ENCODE results near the gene KRT39. TPM values are rescaled to one million over a fixed set of nuclear protein-coding genes. Genes with fewer than 3 reads are reported as not detected.

KRT39 gene
- total and polyA plus RNA-seq, 2 of the 13 experiments (the other 11 are each of a cell fraction or from before 2014, with no cell fraction given) = 0.07 to 1.2 TPM

DNA sequence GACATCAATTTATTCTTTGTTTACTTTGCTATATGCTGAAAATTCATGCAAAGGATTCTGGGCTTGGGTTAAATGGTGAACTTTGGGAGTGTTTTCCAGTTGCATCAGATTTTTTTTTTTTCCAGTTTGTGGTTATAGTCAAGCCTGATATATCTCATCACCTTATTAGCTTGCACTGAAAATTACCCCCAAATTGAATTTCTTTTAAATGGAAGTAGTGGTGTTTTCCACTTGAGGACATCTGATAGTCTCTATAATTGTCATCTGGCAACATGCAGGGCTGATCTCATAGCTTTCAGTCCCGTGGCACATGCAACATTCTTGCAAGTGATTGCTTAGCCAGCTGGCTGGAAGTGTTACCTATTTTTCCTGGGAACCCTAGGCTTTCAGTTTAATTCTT is 46.9 kb upstream of the KRT39 start (continued):
- TF ChIP-seq, protein P1, sequence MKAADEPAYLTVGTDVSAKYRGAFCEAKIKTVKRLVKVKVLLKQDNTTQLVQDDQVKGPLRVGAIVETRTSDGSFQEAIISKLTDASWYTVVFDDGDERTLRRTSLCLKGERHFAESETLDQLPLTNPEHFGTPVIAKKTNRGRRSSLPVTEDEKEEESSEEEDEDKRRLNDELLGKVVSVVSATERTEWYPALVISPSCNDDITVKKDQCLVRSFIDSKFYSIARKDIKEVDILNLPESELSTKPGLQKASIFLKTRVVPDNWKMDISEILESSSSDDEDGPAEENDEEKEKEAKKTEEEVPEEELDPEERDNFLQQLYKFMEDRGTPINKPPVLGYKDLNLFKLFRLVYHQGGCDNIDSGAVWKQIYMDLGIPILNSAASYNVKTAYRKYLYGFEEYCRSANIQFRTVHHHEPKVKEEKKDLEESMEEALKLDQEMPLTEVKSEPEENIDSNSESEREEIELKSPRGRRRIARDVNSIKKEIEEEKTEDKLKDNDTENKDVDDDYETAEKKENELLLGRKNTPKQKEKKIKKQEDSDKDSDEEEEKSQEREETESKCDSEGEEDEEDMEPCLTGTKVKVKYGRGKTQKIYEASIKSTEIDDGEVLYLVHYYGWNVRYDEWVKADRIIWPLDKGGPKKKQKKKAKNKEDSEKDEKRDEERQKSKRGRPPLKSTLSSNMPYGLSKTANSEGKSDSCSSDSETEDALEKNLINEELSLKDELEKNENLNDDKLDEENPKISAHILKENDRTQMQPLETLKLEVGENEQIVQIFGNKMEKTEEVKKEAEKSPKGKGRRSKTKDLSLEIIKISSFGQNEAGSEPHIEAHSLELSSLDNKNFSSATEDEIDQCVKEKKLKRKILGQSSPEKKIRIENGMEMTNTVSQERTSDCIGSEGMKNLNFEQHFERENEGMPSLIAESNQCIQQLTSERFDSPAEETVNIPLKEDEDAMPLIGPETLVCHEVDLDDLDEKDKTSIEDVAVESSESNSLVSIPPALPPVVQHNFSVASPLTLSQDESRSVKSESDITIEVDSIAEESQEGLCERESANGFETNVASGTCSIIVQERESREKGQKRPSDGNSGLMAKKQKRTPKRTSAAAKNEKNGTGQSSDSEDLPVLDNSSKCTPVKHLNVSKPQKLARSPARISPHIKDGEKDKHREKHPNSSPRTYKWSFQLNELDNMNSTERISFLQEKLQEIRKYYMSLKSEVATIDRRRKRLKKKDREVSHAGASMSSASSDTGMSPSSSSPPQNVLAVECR (CRISPR knock-in tag; IDR thresholded peaks at IDR 0.05; ENCODE audit: borderline replicate concordance) = no peak
- TF ChIP-seq HOXA7 (CRISPR knock-in tag; IDR thresholded peaks at IDR 0.05) = no peak

- ChIA-PET CTCF (ENCODE audit: low intra/inter-chr PET ratio, low total read pairs) (no interaction called here), POLR2A (interaction anchor here (1.0 kb wide), 1 partner anchor 459 kb away, joined by 3 read pairs; no protein-coding TSS in a partner anchor)
- intact Hi-C loops (cut with micrococcal nuclease; ENCODE audit: unreplicated experiment) = no loop called here
- TF ChIP-seq ELF3 (CRISPR knock-in tag; IDR thresholded peaks at IDR 0.05) (no peak), IKZF4 (CRISPR knock-in tag; IDR thresholded peaks at IDR 0.05; ENCODE audit: borderline replicate concordance, low read depth, not compliant biosample characterization) (no peak), ARID2 (CRISPR knock-in tag; IDR thresholded peaks at IDR 0.05; ENCODE audit: borderline replicate concordance) (no peak), HCFC1 (IDR thresholded peaks at IDR 0.05; ENCODE audit: low read depth, low read length) (no peak), KLF9 (CRISPR knock-in tag; IDR thresholded peaks at IDR 0.05; ENCODE audit: low read depth) (no peak), HBP1 (CRISPR knock-in tag; IDR thresholded peaks at IDR 0.05; ENCODE audit: low read depth) (no peak), GFI1 (CRISPR knock-in tag; IDR thresholded peaks at IDR 0.05; ENCODE audit: borderline replicate concordance) (no peak), ZNF180 (CRISPR knock-in tag; IDR thresholded peaks at IDR 0.05; ENCODE audit: borderline replicate concordance, low read depth) (no peak), SUZ12 (IDR thresholded peaks at IDR 0.05; ENCODE audit: low read depth, low read length) (no peak), RFX5 (IDR thresholded peaks at IDR 0.05; ENCODE audit: low read depth, low read length) (no peak)
- TF ChIP-seq, protein P2, sequence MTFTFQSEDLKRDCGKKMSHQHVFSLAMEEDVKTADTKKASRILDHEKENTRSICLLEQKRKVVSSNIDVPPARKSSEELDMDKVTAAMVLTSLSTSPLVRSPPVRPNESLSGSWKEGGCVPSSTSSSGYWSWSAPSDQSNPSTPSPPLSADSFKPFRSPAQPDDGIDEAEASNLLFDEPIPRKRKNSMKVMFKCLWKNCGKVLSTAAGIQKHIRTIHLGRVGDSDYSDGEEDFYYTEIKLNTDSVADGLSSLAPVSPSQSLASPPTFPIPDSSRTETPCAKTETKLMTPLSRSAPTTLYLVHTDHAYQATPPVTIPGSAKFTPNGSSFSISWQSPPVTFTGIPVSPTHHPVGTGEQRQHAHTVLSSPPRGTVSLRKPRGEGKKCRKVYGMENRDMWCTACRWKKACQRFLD (CRISPR knock-in tag; IDR thresholded peaks at IDR 0.05; ENCODE audit: borderline replicate concordance) = no peak
- TF ChIP-seq, protein P3, sequence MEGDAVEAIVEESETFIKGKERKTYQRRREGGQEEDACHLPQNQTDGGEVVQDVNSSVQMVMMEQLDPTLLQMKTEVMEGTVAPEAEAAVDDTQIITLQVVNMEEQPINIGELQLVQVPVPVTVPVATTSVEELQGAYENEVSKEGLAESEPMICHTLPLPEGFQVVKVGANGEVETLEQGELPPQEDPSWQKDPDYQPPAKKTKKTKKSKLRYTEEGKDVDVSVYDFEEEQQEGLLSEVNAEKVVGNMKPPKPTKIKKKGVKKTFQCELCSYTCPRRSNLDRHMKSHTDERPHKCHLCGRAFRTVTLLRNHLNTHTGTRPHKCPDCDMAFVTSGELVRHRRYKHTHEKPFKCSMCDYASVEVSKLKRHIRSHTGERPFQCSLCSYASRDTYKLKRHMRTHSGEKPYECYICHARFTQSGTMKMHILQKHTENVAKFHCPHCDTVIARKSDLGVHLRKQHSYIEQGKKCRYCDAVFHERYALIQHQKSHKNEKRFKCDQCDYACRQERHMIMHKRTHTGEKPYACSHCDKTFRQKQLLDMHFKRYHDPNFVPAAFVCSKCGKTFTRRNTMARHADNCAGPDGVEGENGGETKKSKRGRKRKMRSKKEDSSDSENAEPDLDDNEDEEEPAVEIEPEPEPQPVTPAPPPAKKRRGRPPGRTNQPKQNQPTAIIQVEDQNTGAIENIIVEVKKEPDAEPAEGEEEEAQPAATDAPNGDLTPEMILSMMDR (CRISPR knock-in tag; IDR thresholded peaks at IDR 0.05) = no peak
These were observed 46.4 kb upstream of the KRT39 start for GRCh38 chr17:41013181-41013580.

More at GRCh38 chr17:41013181-41013580, 46.4 kb upstream of the KRT39 start:
- Histone ChIP-seq H3K36me3 (replicated peaks in 1 of 2; ENCODE audit: control insufficient read depth in 1 of 2, insufficient read depth in 2 of 2, low read length in 2 of 2) (no peaks in the 10 kb centered on the region), H3K4me1 (ENCODE audit: insufficient read depth, low read length) (peaks cover 64% of the 10 kb centered on the region), H3K9me3 (ENCODE audit: low read length) (no peaks in the 10 kb centered on the region), H3K79me2 (ENCODE audit: insufficient read depth, low read length) (no peaks in the 10 kb centered on the region), H3K4me3 (replicated peaks in 1 of 3; ENCODE audit: insufficient read depth in 1 of 3, low read depth in 2 of 3, low read length in 3 of 3) (no peak overlapping the region), H2AFZ (ENCODE audit: low read length) (no peak overlapping the region), H4K20me1 (ENCODE audit: insufficient read depth, low read length) (no peaks in the 10 kb centered on the region), H3K27me3 (ENCODE audit: control insufficient read depth in 1 of 2, insufficient read depth in 2 of 2, low read length in 2 of 2) (no peaks in the 10 kb centered on the region), H3K4me2 (ENCODE audit: low read depth, low read length) (no peak overlapping the region), H3K27ac (ENCODE audit: extremely low read length, insufficient read depth, low read length) (no peak overlapping the region), H3K9ac (ENCODE audit: insufficient read depth, low read depth, low read length) (no peak overlapping the region)
- no TSS peak for BruUV-seq (replicated peaks)
- DNase-seq (ENCODE audit: low spot score) (no peak), FAIRE-seq (no peak), ATAC-seq (no peak)
- in situ Hi-C loops (cut with HindIII; ENCODE audit: extremely low pct_ligation_motif_present, low pct_unique_long_range_greater_than_20kb) = no loop called here
- 98% methylated on average over 3 of the region's 3 CpGs for WGBS (ENCODE audit: low lambda C conversion rate)

All from HepG2 (cell line).